Endothelial cell (in vitro differentiated cells): ENCODE results near the gene ZNF227. TPM values are rescaled to one million over a fixed set of nuclear protein-coding genes. Genes with fewer than 3 reads are reported as not detected.

Source experiments
- DNase-seq: peaks from one replicate; pipeline ENCODE4 v3.0.0; 2021; ENCODE audit warnings: low spot score
- H3K27ac Mint-ChIP-seq: one replicate; pipeline ENCODE4 v1.8.0; 2021; ENCODE audit warnings: mixed read lengths, inconsistent platforms; ENCODE audit not compliant: unreplicated experiment
- H3K27me3 Mint-ChIP-seq: one replicate; pipeline ENCODE4 v1.8.0; 2021; ENCODE audit warnings: mild to moderate bottlenecking, moderate library complexity, mixed read lengths, inconsistent platforms; ENCODE audit not compliant: unreplicated experiment
- H3K36me3 Mint-ChIP-seq: one replicate; pipeline ENCODE4 v1.8.0; 2021; ENCODE audit warnings: mild to moderate bottlenecking, low read depth, mixed read lengths, inconsistent platforms; ENCODE audit not compliant: unreplicated experiment
- H3K4me1 Mint-ChIP-seq: one replicate; pipeline ENCODE4 v1.8.0; 2021; ENCODE audit warnings: mild to moderate bottlenecking, mixed read lengths, inconsistent platforms; ENCODE audit not compliant: unreplicated experiment
- H3K4me3 Mint-ChIP-seq: one replicate; pipeline ENCODE4 v1.8.0; 2021; ENCODE audit warnings: mild to moderate bottlenecking, mixed read lengths, inconsistent platforms; ENCODE audit not compliant: unreplicated experiment
- H3K9me3 Mint-ChIP-seq: one replicate; pipeline ENCODE4 v1.8.0; 2021; ENCODE audit warnings: mixed read lengths, inconsistent platforms; ENCODE audit not compliant: unreplicated experiment
- CTCF ChIP-seq: fragments of 200-600 bp; sonication (generic); IDR thresholded peaks from one replicate; pipeline ENCODE4 v1.5.0; 2021; ENCODE audit warnings: antibody characterized with exemption; ENCODE audit not compliant: unreplicated experiment
- total RNA-seq: library from RNA; stranded (reverse); fragmentation: NEBNext Ultra II Directional; extraction: Animal tissue kit (Norgen Biotek cat#: 25700); gene quantifications from one replicate; pipeline ENCODE4 v1.2.1, GENCODE V29; 2021; ENCODE audit not compliant: unreplicated experiment

Gene ZNF227
- total RNA-seq, 1 donor from 2014 or later: 29.3 TPM

GRCh38 chr19:44176590-44176989 is 35.7 kb upstream of the ZNF227 start:
- Mint-ChIP-seq H3K27ac (no peak overlapping the region), H3K27me3 (peaks cover 2% of the 10 kb centered on the region), H3K36me3 (peaks cover 67% of the 10 kb centered on the region), H3K4me3 (peak overlapping the region; percentile 66), H3K4me1 (no peaks in the 10 kb centered on the region), H3K9me3 (peaks cover 13% of the 10 kb centered on the region)
- no peak for DNase-seq
- no peak for TF ChIP-seq CTCF

- Mint-ChIP-seq H3K27me3 (no peaks in the 10 kb centered on the region), H3K27ac (no peak overlapping the region), H3K9me3 (peaks cover 10% of the 10 kb centered on the region), H3K4me1 (no peaks in the 10 kb centered on the region), H3K4me3 (no peak overlapping the region), H3K36me3 (peaks cover 23% of the 10 kb centered on the region)
- no peak for DNase-seq
- TF ChIP-seq CTCF: no peak
Measured at GRCh38 chr19:44180968-44181367, 31.4 kb upstream of the ZNF227 start.

DNA sequence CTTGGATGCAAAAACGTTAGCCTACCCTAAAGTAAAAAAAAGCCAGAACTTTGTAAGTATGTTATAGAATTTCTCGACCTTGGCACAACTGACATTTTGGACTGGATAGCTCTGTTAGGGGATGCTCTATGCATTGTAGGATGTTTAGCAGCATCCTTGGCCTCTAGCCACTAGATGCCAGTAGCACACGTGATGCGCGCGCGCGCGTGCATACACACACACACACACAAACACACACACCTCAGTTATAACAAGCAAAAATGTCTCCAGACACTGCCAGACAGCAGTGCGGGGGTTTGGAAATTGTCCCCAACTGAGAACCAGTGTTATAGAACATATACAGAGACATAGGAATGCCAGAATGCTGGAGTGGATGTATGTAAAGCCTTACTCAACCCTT is 30.2 kb upstream of the ZNF227 start:
- TF ChIP-seq CTCF: no peak
- peaks cover 11% of the 10 kb centered on the region for H3K36me3 Mint-ChIP-seq
- peaks cover under 1% of the 10 kb centered on the region for H3K9me3 Mint-ChIP-seq
- no peak for DNase-seq
- H3K27me3 Mint-ChIP-seq: no peaks in the 10 kb centered on the region
- H3K4me1 Mint-ChIP-seq: no peaks in the 10 kb centered on the region
- H3K27ac Mint-ChIP-seq: no peak overlapping the region
- H3K4me3 Mint-ChIP-seq: no peak overlapping the region

- H3K27ac Mint-ChIP-seq: no peak overlapping the region
- no peak overlapping the region for H3K4me3 Mint-ChIP-seq
- no peaks in the 10 kb centered on the region for H3K4me1 Mint-ChIP-seq
- H3K27me3 Mint-ChIP-seq: no peaks in the 10 kb centered on the region
- no peak for DNase-seq
- no peaks in the 10 kb centered on the region for H3K36me3 Mint-ChIP-seq
- H3K9me3 Mint-ChIP-seq: no peaks in the 10 kb centered on the region
- no peak for TF ChIP-seq CTCF
Measured at GRCh38 chr19:44190020-44190419, 22.3 kb upstream of the ZNF227 start.

DNA sequence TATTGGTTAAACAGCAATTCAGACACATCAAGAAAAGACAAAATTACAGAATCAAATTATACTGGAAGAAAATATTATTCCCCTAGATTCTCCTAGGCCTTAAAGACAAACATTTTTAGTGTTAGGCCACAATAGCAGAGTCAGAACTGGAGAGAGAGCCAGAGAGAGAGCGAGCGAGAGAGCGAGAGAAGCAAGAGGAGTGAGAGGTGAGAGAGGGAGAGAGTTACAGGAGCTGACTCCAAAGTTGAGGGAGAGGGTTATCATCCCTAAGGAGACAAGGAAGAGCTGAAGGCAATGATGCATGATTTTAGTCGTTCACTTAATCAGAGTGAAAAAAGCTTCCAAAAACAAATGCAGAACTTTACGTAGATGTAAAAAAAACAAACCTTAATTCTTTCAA is 20.2 kb upstream of the ZNF227 start:
- Mint-ChIP-seq H3K4me3 (no peak overlapping the region), H3K9me3 (no peaks in the 10 kb centered on the region), H3K27ac (no peak overlapping the region), H3K36me3 (no peaks in the 10 kb centered on the region), H3K4me1 (no peaks in the 10 kb centered on the region), H3K27me3 (no peaks in the 10 kb centered on the region)
- TF ChIP-seq CTCF: no peak
- DNase-seq: no peak
